H9 (cell line): ENCODE data around the gene GYPE. TPM values are rescaled to one million over a fixed set of nuclear protein-coding genes. Genes with fewer than 3 reads are reported as not detected.
"Not testable (repeated sequence)": the region's sequence is repeated elsewhere in the genome, so short reads cannot be mapped to it uniquely, and the experiment has no call there.

Experiments
- DNase-seq: peaks from one replicate; pipeline ENCODE4 v3.0.0-alpha.2; 2017
- H2AFZ ChIP-seq: one replicate; pipeline ENCODE4 v1.6.1; 2013; ENCODE audit warnings: mild to moderate bottlenecking, low read length, control low read depth, moderate library complexity
- H2AK5ac ChIP-seq: 2 replicates; pipeline ENCODE4 v1.6.1; 2013; ENCODE audit warnings: low read length, control low read depth, mixed read lengths; ENCODE audit not compliant: insufficient read length
- H2BK120ac ChIP-seq: one replicate; pipeline ENCODE4 v1.6.1; 2013; ENCODE audit warnings: low read depth, mild to moderate bottlenecking, low read length, control low read depth, inconsistent platforms; ENCODE audit not compliant: poor library complexity, severe bottlenecking
- H2BK12ac ChIP-seq: 2 replicates; pipeline ENCODE4 v1.6.1; 2013; ENCODE audit warnings: low read length, control low read depth, mixed read lengths, low read depth; ENCODE audit not compliant: insufficient read length
- H2BK15ac ChIP-seq: 2 replicates; pipeline ENCODE4 v1.6.1; 2013; ENCODE audit warnings: low read depth, low read length, control low read depth
- H2BK20ac ChIP-seq: one replicate; pipeline ENCODE4 v1.6.1; 2013; ENCODE audit warnings: low read depth, mild to moderate bottlenecking, low read length, control low read depth, inconsistent platforms; ENCODE audit not compliant: poor library complexity, severe bottlenecking
- H2BK5ac ChIP-seq: 2 replicates; pipeline ENCODE4 v1.6.1; 2013; ENCODE audit warnings: low read length, control low read depth, mixed read lengths; ENCODE audit not compliant: insufficient read length
- H3K14ac ChIP-seq: 2 replicates; pipeline ENCODE4 v1.6.1; 2013; ENCODE audit warnings: low read length, control low read depth; ENCODE audit not compliant: insufficient read depth
- H3K18ac ChIP-seq: 2 replicates; pipeline ENCODE4 v1.6.1; 2013; ENCODE audit warnings: low read depth, mild to moderate bottlenecking, mixed read lengths, low read length, control low read depth; ENCODE audit not compliant: insufficient read length
- H3K23ac ChIP-seq: 2 replicates; pipeline ENCODE4 v1.6.1; 2013; ENCODE audit warnings: low read length, control low read depth, mixed read lengths, low read depth; ENCODE audit not compliant: insufficient read length
- H3K23me2 ChIP-seq: 2 replicates; pipeline ENCODE4 v1.6.1; 2013; ENCODE audit warnings: low read depth, mild to moderate bottlenecking, mixed read lengths, low read length, control low read depth; ENCODE audit not compliant: insufficient read length, poor library complexity, severe bottlenecking
- H3K27ac ChIP-seq: 2 replicates; pipeline ENCODE4 v1.5.1; 2013; ENCODE audit warnings: low read length, control low read depth, mixed read lengths, low read depth; ENCODE audit not compliant: insufficient read length
- H3K27me3 ChIP-seq: 2 replicates; pipeline ENCODE4 v1.6.1; 2013; ENCODE audit warnings: low read length, control low read depth, inconsistent platforms; ENCODE audit not compliant: insufficient read depth
- H3K4ac ChIP-seq: 2 replicates; pipeline ENCODE4 v1.6.1; 2013; ENCODE audit warnings: low read depth, mild to moderate bottlenecking, control low read depth, inconsistent platforms, low read length, moderate library complexity
- H3K4me1 ChIP-seq: 2 replicates; pipeline ENCODE4 v1.6.1; 2013; ENCODE audit warnings: low read length, control low read depth, inconsistent platforms; ENCODE audit not compliant: insufficient read depth
- H3K4me2 ChIP-seq: 2 replicates; pipeline ENCODE4 v1.6.1; 2013; ENCODE audit warnings: low read length, control low read depth, mixed read lengths; ENCODE audit not compliant: insufficient read length, insufficient read depth
- H3K56ac ChIP-seq: 2 replicates; pipeline ENCODE4 v1.6.1; 2013; ENCODE audit warnings: low read depth, mild to moderate bottlenecking, mixed read lengths, low read length, control low read depth; ENCODE audit not compliant: insufficient read length
- H3K79me1 ChIP-seq: 2 replicates; pipeline ENCODE4 v1.6.1; 2013; ENCODE audit warnings: low read depth, mild to moderate bottlenecking, moderate library complexity, low read length, control low read depth, inconsistent platforms; ENCODE audit not compliant: insufficient read depth, poor library complexity, severe bottlenecking
- H3K79me2 ChIP-seq: 2 replicates; pipeline ENCODE4 v1.6.1; 2013; ENCODE audit warnings: low read length, control low read depth, inconsistent platforms; ENCODE audit not compliant: insufficient read depth
- H3K9ac ChIP-seq: 2 replicates; pipeline ENCODE4 v1.6.1; 2013; ENCODE audit warnings: low read length, control low read depth, mixed read lengths; ENCODE audit not compliant: insufficient read length; ENCODE audit errors: extremely low read depth
- H3K9me3 ChIP-seq: one replicate; pipeline ENCODE4 v1.6.1; 2013; ENCODE audit warnings: low read depth, low read length, inconsistent platforms; ENCODE audit not compliant: control insufficient read depth
- H3T11ph ChIP-seq: one replicate; pipeline ENCODE4 v1.6.1; 2013; ENCODE audit warnings: mild to moderate bottlenecking, low read length, control low read depth, inconsistent platforms
- H4K20me1 ChIP-seq: one replicate; pipeline ENCODE4 v1.6.1; 2013; ENCODE audit not compliant: control insufficient read depth, insufficient read length, insufficient read depth
- H4K5ac ChIP-seq: 2 replicates; pipeline ENCODE4 v1.6.1; 2013; ENCODE audit warnings: low read depth, mild to moderate bottlenecking, mixed read lengths, low read length, control low read depth; ENCODE audit not compliant: insufficient read length
- H4K8ac ChIP-seq: replicated peaks from 2 replicates; pipeline ENCODE4 v1.6.1; 2013; ENCODE audit warnings: low read length, control low read depth, mixed read lengths, low read depth; ENCODE audit not compliant: insufficient read length
- H4K91ac ChIP-seq: 2 replicates; pipeline ENCODE4 v1.6.1; 2013; ENCODE audit warnings: low read depth, mild to moderate bottlenecking, moderate library complexity, mixed read lengths, low read length, control low read depth; ENCODE audit not compliant: insufficient read length
- H3K27ac Mint-ChIP-seq, 3 experiments: 2 replicates in 2 of 3; 3 replicates in 1 of 3; pipeline ENCODE4 v1.8.0; 2020 to 2021; ENCODE audit warnings: mixed read lengths in 3 of 3, mild to moderate bottlenecking in 1 of 3, moderate library complexity in 1 of 3
- H3K27me3 Mint-ChIP-seq: 2 replicates; pipeline ENCODE4 v1.8.0; 2021; ENCODE audit warnings: low read depth, mild to moderate bottlenecking, moderate library complexity, mixed read lengths
- H3K36me3 Mint-ChIP-seq, 3 experiments: 2 replicates in 2 of 3; 3 replicates in 1 of 3; pipeline ENCODE4 v1.8.0; 2020 to 2021; ENCODE audit warnings: low read depth in 3 of 3, mixed read lengths in 3 of 3; ENCODE audit not compliant: insufficient read depth in 1 of 3
- H3K4me1 Mint-ChIP-seq, 2 experiments: 2 replicates each; pipeline ENCODE4 v1.8.0; 2020; ENCODE audit warnings: mixed read lengths in 2 of 2
- H3K4me3 Mint-ChIP-seq, 2 experiments: 2 replicates in 1 of 2; 3 replicates in 1 of 2; pipeline ENCODE4 v1.8.0; 2020 to 2021; ENCODE audit warnings: mild to moderate bottlenecking in 2 of 2, mixed read lengths in 2 of 2, moderate library complexity in 1 of 2
- H3K9me3 Mint-ChIP-seq, 2 experiments: 2 replicates in 1 of 2; 3 replicates in 1 of 2; pipeline ENCODE4 v1.8.0; 2020; ENCODE audit warnings: mild to moderate bottlenecking in 2 of 2, mixed read lengths in 2 of 2, moderate library complexity in 1 of 2
- CTCF ChIP-seq: fragments of 200-600 bp; sonication (generic); conservative IDR thresholded peaks from 3 replicates; pipeline ENCODE4 v1.8.0; 2021; ENCODE audit warnings: antibody characterized with exemption, mild to moderate bottlenecking
- WGBS: extraction: QIAGEN DNeasy Blood & Tissue Kit; methylation state at CpG from one replicate; pipeline ENCODE4 v1.1.7; 2013; ENCODE audit warnings: missing lambda C conversion rate, low lambda C conversion rate, mixed read lengths; ENCODE audit not compliant: insufficient read length; ENCODE audit errors: extremely low coverage; 5-methylcytosine and 5-hydroxymethylcytosine counted together
- total RNA-seq: library from RNA; stranded (reverse); gene quantifications from 2 replicates; pipeline ENCODE4 v1.2.1, GENCODE V29; 2021

Gene GYPE
- total RNA-seq, 1 experiment from 2014 or later = not detected

- H3K27me3 Mint-ChIP-seq = no peaks in the 10 kb centered on the region
- H2AFZ ChIP-seq = no peak overlapping the region
- H3K56ac ChIP-seq = no peak overlapping the region
- H3K4ac ChIP-seq = no peak overlapping the region
- H4K20me1 ChIP-seq = no peaks in the 10 kb centered on the region
- no peak overlapping the region for H3K27ac Mint-ChIP-seq
- no peak overlapping the region for H4K91ac ChIP-seq
- no peak overlapping the region for H2BK12ac ChIP-seq
- H3K9ac ChIP-seq = no peak overlapping the region
- no peak overlapping the region for H3K23ac ChIP-seq
- H3K36me3 Mint-ChIP-seq = no peaks in the 10 kb centered on the region
- H3K18ac ChIP-seq = no peak overlapping the region
- H3K4me2 ChIP-seq = no peak overlapping the region
- no peaks in the 10 kb centered on the region for H3K79me2 ChIP-seq
- no peak overlapping the region for H3T11ph ChIP-seq
- H3K14ac ChIP-seq = no peak overlapping the region
- H3K4me3 Mint-ChIP-seq = no peak overlapping the region
- WGBS = no CpG with 5 or more reads among the region's 4 CpGs
- no peak overlapping the region for H2BK15ac ChIP-seq
- H3K27ac ChIP-seq = no peak overlapping the region
- TF ChIP-seq CTCF = no peak
- H3K9me3 ChIP-seq = no peaks in the 10 kb centered on the region
- H3K4me1 Mint-ChIP-seq = no peaks in the 10 kb centered on the region
- no peak overlapping the region for H2BK5ac ChIP-seq
- H2BK120ac ChIP-seq = no peak overlapping the region
- H4K5ac ChIP-seq = no peak overlapping the region
- H3K23me2 ChIP-seq = no peaks in the 10 kb centered on the region
- no peaks in the 10 kb centered on the region; a peak in 1 of 5 replicates for H3K9me3 Mint-ChIP-seq
- no peak overlapping the region for H2AK5ac ChIP-seq
- H4K8ac ChIP-seq = no peak overlapping the region
- H3K79me1 ChIP-seq = no peaks in the 10 kb centered on the region
- DNase-seq = no peak
- no peaks in the 10 kb centered on the region for H3K27me3 ChIP-seq
- no peak overlapping the region for H2BK20ac ChIP-seq
- no peaks in the 10 kb centered on the region for H3K4me1 ChIP-seq
These were observed 22.5 kb downstream of the GYPE start for GRCh38 chr4:143882892-143883291.

- not testable (repeated sequence) for H3K23ac ChIP-seq, H3K4me1 ChIP-seq, H2AFZ ChIP-seq, H3K9me3 ChIP-seq, H3K79me2 ChIP-seq, H3K9ac ChIP-seq, H2BK120ac ChIP-seq, DNase-seq, H3K18ac ChIP-seq, H3K27ac Mint-ChIP-seq, H3K27me3 ChIP-seq, H3K27me3 Mint-ChIP-seq, H3K4me3 Mint-ChIP-seq, H4K5ac ChIP-seq, H3K4me2 ChIP-seq, H3K4me1 Mint-ChIP-seq, H2BK15ac ChIP-seq, H2BK5ac ChIP-seq, H3K23me2 ChIP-seq, H4K8ac ChIP-seq, H3K14ac ChIP-seq, H3K4ac ChIP-seq, H2AK5ac ChIP-seq, H3K9me3 Mint-ChIP-seq, H3K56ac ChIP-seq, H3K36me3 Mint-ChIP-seq, H2BK20ac ChIP-seq, H3T11ph ChIP-seq, H4K91ac ChIP-seq, H2BK12ac ChIP-seq, H3K79me1 ChIP-seq, H3K27ac ChIP-seq, H4K20me1 ChIP-seq
- WGBS = no CpG with 5 or more reads among the region's 2 CpGs
These were observed 25.8 kb downstream of the GYPE start for GRCh38 chr4:143879561-143879960.
